Suprapubic skin (tissue), 4 donors: Measurements from ENCODE around the gene IQCE.

ENCODE experiments used
- EP300 ChIP-seq: sonication (generic); formaldehyde crosslinking; IDR thresholded peaks from one replicate; pipeline ENCODE4 v1.6.1; 2017; ENCODE audit warnings: antibody characterized with exemption
- POLR2A ChIP-seq, 2 donors: fragments of 450-650 bp; IDR thresholded peaks; one replicate each; pipeline ENCODE4 v1.6.1; 2017; ENCODE audit warnings: antibody characterized with exemption in 2 of 2, mild to moderate bottlenecking in 2 of 2, moderate library complexity in 2 of 2
- POLR2AphosphoS5 ChIP-seq, 3 donors: sonication (generic); formaldehyde crosslinking; IDR thresholded peaks; one replicate each; pipeline ENCODE4 v1.6.1; 2017; ENCODE audit warnings: antibody characterized with exemption in 3 of 3
- TF ChIP-seq, protein P1 (sequence below), 2 donors: fragments of 200-600 bp in 1 of 2; fragments of 450-650 bp in 1 of 2; sonication (generic) in 1 of 2; IDR thresholded peaks; one replicate each; pipeline ENCODE4 v1.5.1; 2016 to 2019; ENCODE audit warnings: antibody characterized with exemption in 2 of 2, mild to moderate bottlenecking in 1 of 2, moderate library complexity in 1 of 2

DNA sequence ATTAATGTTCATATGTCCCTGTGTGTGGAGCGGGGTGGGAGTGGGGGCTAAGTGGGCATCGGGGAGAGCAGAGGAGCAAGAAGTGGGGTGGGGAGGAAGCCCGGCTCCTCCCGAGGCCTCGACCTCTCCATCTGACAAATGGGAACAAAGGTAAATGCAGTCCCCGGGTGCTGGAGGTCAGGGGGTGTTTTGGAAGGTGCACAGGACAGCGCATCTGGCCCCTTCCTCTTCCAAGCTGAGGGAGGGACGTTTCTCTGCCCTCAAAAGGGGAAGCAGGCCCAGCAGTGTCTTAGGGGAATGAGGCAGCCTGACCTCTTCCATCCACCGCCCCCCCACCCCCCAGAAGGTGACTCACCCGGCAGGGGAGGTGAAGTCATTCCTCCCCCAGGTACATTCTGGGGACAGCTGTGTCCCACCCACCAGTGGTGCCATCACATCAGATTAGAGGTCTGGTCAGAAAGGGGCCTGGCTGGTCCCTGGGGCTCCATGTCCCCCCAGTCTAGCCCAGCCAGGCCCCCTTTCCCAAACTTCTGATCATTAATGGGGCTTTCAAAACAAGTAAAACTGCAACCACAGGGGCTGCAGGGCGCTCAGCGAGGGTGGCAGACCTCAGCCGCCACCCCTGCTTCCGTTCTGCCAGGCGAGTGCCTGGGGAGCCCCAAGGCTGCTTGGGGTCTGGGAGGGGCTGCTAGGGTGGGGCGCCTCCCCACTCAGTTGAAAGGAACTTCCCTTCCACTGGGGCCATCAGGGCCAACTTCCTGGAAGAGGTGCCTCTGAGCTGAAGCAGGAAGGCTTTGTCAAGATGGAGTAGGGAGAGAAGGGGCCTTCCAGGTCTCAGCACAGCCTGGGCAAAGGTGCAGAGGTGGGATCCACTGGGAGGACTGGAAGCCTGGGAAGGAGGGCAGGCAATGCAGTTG, 28.4 kb upstream of the IQCE start:
- TF ChIP-seq, protein P1, sequence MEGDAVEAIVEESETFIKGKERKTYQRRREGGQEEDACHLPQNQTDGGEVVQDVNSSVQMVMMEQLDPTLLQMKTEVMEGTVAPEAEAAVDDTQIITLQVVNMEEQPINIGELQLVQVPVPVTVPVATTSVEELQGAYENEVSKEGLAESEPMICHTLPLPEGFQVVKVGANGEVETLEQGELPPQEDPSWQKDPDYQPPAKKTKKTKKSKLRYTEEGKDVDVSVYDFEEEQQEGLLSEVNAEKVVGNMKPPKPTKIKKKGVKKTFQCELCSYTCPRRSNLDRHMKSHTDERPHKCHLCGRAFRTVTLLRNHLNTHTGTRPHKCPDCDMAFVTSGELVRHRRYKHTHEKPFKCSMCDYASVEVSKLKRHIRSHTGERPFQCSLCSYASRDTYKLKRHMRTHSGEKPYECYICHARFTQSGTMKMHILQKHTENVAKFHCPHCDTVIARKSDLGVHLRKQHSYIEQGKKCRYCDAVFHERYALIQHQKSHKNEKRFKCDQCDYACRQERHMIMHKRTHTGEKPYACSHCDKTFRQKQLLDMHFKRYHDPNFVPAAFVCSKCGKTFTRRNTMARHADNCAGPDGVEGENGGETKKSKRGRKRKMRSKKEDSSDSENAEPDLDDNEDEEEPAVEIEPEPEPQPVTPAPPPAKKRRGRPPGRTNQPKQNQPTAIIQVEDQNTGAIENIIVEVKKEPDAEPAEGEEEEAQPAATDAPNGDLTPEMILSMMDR (IDR thresholded peaks at IDR 0.05) = no peak
- TF ChIP-seq EP300 = no peak
- no peak for TF ChIP-seq POLR2A (IDR thresholded peaks at IDR 0.05)
- TF ChIP-seq POLR2AphosphoS5 (IDR thresholded peaks at IDR 0.05) = no peak
